GM18526 (cell line): ENCODE results near the gene CLCN6.

Experiments used
- POLR2A ChIP-seq: IDR thresholded peaks from 3 replicates; pipeline ENCODE4 v1.6.1; 2011; ENCODE audit not compliant: insufficient read length; ENCODE audit errors: extremely low read depth

The CLCN6 gene

DNA sequence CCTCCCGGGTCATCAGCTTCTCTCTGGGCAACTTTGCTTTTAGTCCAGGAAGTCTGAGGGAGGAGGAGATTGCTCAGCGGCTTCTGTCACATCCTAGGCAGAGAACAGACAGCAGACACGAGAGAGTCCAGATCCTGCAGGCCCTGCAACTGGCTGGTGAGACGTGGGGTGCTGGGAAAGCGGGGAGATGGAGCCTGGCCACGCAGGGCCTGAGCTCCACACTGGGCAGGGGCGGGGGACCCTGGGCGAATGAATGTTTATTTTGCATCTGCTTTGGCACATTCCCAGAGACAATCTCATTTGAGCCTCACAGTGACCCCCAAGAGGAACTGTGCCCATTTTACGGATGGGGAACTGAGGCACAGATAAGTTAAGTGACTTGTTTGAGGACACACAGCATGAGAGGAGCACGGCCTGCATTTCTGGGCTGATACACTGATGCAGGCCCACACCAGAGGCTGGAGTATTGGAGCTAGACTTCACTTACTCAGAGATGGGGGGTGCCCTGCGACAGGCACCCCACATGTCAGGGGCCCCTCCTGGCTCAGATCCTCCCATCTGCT, 34.4 kb upstream of the CLCN6 start:
- TF ChIP-seq POLR2A, result no peak

GRCh38 chr1:11772458-11772857, 33.5 kb upstream of the CLCN6 start:
- TF ChIP-seq POLR2A, result no peak

DNA sequence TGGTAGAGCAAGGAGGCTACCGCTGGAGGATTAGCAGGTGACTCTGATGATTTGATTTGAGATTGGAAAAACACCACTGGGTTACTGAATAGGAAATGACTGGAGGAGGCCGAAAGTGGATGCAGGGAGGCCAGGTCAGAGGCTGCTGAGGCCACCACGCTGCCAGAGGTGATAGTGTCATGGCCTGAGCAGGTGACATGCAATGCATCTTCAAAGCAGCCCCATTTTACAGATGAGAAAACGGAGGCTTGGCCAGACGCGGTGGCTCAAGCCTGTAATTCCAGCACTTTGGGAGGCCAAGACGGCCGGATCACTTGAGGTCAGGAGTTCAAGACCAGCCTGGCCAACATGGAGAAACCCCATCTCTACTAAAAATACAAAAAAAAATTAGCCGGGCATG, 31.2 kb upstream of the CLCN6 start:
- TF ChIP-seq POLR2A, result no peak

GRCh38 chr1:11777658-11778322, 28.2 kb upstream of the CLCN6 start:
- TF ChIP-seq POLR2A, result no peak

GRCh38 chr1:11778336-11778735, 27.7 kb upstream of the CLCN6 start:
- no peak for TF ChIP-seq POLR2A

- TF ChIP-seq POLR2A, result no peak
Observed at GRCh38 chr1:11778844-11779623, 27.0 kb upstream of the CLCN6 start.

DNA sequence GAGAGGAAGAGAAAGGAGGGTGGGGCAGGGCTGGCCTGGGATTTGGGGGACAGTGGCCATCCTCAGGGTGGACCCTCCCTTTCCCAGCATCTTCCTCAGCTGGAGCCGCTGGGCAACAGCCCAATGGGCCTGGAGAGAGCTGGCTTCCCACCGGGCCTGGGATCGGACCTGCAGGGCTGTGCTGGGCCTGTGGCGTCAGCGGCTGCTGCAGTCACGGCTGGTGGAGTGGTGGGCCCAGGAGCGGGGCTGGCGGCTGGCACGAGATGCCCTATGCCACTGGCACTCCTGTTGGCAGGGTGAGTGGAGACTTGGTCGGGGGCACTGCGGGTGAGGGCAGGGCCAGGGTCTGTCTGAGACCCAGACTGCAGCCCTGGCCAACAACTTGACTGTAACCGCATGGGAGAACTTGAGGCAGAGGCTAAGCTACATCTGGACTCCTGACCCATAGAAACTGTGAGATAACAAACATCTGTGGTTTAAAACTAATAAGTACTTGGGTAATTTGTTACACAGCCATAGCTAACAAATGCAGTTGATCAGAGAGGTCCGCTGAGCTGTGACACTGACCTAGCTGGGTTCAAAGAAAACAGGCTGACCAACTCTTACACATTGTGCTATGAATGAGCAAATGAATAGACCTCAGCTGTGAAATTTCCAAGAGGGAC, 26.1 kb upstream of the CLCN6 start:
- no peak for TF ChIP-seq POLR2A

DNA sequence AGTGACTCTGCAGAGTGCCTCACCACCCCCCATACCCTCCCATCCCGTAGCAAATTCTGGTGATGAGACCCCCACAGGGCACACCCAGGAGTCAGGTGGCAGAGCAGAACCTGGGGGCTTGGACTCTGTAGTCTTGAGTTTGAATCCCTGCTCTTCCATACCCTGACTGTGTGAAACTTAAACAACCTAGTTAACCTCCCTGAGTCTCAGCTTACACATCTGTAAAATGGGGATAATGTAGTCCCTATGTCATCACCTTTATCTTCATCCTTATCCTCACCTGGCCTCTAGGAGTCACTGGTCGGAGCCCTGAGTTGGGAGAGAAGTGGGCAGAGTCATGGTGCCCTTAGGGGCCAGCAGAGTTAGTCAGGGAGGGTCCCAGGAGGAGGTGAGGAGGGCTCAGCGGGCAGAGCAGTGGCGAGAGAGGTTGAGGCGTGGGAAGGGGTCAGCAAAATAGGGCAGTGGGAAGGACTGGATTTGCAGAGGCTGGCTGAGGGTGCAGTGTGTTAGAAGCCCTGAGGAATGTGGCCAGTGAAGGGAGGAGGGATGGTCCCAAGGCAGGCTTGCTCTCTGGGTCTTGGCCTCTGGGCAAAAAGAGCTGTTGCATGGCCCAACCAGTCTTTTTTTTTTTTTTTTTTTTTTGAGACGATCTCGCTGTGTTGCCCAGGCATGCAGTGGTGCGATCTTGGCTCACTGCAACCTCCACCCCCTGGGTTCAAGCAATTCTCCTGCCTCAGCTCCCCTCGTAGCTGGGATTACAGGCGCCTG, 25.4 kb upstream of the CLCN6 start:
- no peak for TF ChIP-seq POLR2A

DNA sequence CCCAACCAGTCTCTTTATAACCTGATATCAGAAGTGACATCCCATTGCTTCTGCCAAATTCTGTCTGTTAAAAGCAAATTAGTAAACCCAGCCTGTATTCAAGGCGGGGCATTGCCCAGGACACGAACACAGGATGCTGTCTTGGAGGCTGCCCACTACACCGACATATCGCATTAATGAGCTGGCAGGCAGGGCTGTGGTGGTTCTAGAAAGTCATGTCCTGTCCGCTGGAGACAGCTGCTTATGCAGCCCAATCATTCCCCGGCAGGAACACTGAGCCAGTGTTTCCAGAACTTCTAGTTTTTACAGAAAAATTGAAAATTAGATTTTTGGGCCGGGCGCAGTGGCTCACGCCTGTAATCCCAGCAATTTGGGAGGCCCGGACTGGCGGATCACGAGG, 24.7 kb upstream of the CLCN6 start:
- TF ChIP-seq POLR2A, result no peak

DNA sequence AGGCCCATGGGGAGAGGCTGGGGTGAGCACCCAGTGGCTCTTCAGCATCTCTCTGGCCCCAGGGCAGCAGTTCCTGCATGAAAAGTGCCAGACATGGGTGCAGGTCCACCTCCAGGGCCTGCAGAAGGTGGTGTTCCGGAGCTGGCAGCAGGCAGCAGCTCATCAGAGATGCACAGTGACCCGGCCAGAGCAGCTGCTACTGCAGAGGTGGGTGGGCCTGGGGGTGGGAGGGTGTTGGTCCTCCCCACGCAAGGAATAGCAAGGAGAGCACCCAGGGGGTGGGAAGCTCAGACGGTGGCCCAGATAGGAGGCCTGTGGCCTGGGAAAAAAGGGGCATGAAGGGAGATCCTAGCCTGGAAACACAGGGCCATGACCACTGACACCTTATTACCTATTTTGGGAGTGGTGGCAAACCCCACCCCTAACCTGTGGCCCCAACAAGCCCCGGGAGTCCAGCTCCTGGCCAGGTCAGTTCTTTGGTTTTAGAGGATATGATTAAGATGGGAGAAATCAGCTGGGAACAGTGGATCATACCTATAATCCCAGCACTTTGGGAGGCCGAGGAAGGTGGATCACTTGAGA, 23.8 kb upstream of the CLCN6 start:
- no peak for TF ChIP-seq POLR2A

- TF ChIP-seq POLR2A, result no peak
Observed at GRCh38 chr1:11783556-11783955, 22.4 kb upstream of the CLCN6 start.

DNA sequence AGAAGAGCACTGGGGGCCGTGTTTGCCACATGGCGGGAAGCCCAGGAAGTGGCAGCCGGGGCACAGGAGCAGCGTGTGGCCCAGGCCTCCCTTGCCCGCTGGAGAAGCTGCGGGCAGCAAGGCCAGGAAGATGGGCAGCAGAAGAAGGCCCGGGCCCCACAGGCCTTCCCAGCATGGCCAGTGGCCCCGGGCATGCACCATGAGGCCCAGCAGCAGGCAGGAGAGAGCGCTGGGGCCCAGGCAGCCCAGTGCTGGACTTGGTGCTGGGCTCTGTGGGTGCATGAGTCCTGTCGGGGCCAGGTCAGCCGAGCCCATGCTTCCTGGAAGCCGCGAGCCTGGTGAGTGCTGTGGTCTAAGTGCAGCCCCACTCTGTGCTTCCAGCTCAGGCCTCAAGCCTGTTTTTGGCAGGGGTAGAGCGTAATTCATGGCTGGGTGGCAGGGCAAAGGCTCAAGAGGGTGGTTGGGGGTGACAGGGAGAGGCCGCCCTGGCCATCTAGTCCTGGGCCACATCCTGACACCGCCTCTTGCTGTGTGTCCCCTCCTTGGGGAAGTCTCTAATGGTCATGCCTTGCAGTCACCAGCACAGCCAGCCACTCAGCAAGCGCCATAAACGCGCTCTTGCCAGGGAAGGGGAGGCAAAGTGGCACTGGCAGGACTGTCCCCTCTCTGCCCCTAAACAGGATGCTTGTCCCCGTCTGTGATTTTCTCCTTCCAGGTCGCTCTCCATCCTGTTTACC, 21.6 kb upstream of the CLCN6 start:
- no peak for TF ChIP-seq POLR2A

DNA sequence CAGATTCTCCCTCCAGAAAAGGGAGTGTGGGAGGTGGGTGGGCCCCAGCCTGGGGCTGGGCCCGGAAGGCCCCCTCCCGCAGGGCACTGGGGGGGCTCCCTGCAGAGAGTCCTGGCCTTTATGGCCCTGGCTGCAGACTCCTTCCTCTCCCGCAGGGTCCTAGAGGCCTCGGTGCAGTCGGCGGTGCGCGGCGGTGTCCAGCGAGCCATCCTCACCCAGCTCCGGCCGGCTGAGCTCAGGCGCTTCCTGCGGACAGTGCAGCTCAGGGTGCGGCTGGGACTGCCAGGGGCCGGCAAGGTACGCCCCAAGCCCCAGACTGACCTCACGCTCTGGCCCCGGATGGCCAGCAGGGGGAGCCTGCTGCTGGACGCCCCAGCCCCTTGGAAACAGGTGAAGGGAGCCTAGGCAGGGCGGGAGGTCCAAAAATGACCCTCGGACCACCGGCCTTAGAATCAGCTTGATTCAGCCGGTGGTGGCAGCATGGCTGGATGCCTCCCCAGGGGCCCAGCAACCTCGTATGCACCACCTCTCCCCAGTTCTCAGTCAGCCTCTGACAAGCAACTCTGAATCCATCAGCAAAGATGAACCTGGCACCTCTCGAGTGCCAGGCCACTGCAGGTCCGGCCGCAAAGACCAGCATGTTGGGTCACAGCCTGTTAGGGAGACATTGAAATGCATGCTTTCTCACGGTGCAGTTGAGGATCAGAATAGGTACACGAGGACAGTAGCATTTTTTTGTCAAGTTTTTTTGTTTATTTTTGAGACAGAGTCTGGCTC, 20.8 kb upstream of the CLCN6 start:
- TF ChIP-seq POLR2A, result no peak

DNA sequence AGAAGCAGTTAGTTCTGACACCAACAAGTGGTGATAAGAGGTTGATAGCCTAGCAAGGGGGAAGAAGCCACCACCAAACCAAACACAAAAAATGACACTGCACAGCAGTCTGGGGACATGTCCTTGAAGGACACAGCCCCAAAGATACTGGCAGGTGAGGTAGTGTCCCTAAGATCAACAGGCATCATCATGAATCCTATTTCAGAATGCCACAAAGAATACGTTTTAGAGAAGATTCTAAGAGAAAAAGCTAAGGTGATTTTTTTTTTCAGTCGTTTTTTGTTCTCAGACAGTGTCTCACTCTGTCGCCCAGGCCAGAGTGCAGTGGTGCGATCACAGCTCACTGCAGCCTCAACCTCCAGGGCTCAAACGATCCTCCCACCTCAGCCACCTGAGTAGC, 19.8 kb upstream of the CLCN6 start:
- no peak for TF ChIP-seq POLR2A

DNA sequence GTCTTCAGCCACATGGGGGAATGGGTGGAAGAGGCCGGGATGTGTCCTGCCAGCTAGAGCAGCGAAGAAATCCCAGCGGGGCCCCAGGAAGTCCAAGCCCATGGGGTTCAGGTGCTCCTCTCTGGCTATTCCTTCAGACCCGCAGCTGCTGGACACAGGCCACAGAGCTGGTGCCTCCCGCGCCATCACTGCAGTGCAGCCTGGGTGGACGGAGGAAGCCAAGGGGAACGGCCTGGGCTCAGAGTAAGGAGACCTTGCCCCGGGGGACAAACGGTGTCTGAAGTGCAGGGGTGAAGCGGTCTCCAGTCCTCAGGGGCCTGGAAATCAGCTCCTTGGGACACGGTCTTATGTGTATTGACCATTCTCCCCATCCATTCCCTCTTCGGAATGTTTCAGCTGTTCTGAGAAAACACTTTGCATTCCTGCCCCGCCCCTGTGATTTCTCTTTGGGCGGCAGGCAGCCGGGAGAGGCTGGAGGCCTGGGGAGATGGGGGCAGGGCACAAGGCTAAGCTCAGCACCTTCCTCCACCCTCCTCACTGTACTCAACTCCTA, 18.7 kb upstream of the CLCN6 start:
- TF ChIP-seq POLR2A, result no peak
